Epithelial cell of proximal tubule (primary cell): ENCODE measurements around the gene TTLL1. TPM values are rescaled to one million over a fixed set of nuclear protein-coding genes. Genes with fewer than 3 reads are reported as not detected.

Source experiments
- DNase-seq: peaks from one replicate; pipeline ENCODE4 v3.0.0-alpha.2; 2011; ENCODE audit warnings: low read depth
- H3K4me3 ChIP-seq: 2 replicates; pipeline ENCODE4 v1.5.1; 2011; ENCODE audit warnings: low read depth, mild to moderate bottlenecking, low read length
- CTCF ChIP-seq: conservative IDR thresholded peaks from 2 replicates; pipeline ENCODE4 v1.5.1; 2012; ENCODE audit warnings: low read depth, mild to moderate bottlenecking, low read length
- total RNA-seq: library from RNA; depleted of rRNA; stranded (reverse); fragments of >200 nt; gene quantifications from 2 replicates; pipeline ENCODE4 v1.2.3, GENCODE V29; 2015

TTLL1 gene
- total RNA-seq, 1 donor from 2014 or later = 8.9 TPM

- TF ChIP-seq CTCF = no peak
- no peak overlapping the region for H3K4me3 ChIP-seq
- no peak for DNase-seq
Measured at GRCh38 chr22:43007519-43008102, 81.6 kb downstream of the TTLL1 start.

- TF ChIP-seq CTCF = no peak
- DNase-seq = no peak
- H3K4me3 ChIP-seq = no peak overlapping the region
Measured at GRCh38 chr22:43006753-43007152, 82.4 kb downstream of the TTLL1 start.

GRCh38 chr22:43006016-43006505, 83.1 kb downstream of the TTLL1 start:
- no peak for DNase-seq
- no peak overlapping the region for H3K4me3 ChIP-seq
- TF ChIP-seq CTCF = no peak

- no peak overlapping the region for H3K4me3 ChIP-seq
- TF ChIP-seq CTCF = no peak
- DNase-seq = no peak
Measured at GRCh38 chr22:43005106-43005505, 84.1 kb downstream of the TTLL1 start.

- H3K4me3 ChIP-seq = no peak overlapping the region
- TF ChIP-seq CTCF = no peak
- no peak for DNase-seq
Measured at GRCh38 chr22:43004362-43005035, 84.7 kb downstream of the TTLL1 start.

GRCh38 chr22:43002202-43002586, 87.0 kb downstream of the TTLL1 start:
- H3K4me3 ChIP-seq = no peak overlapping the region
- no peak for DNase-seq
- TF ChIP-seq CTCF = no peak
